Left lung (tissue), 10 donors: ENCODE results near the gene UBE3C. TPM values are rescaled to one million over a fixed set of nuclear protein-coding genes. Genes with fewer than 3 reads are reported as not detected.

ENCODE experiments used
- ATAC-seq: fragments of 200-7000 bp; cut with Tn5 transposase; one replicate; pipeline ENCODE4 v1.9.1; 2020; ENCODE audit warnings: moderate library complexity
- DNase-seq, 4 donors: peaks; one replicate each; pipeline ENCODE4 v3.0.0-alpha.2; 2013 to 2020
- H3K27ac ChIP-seq, 2 donors: fragments of 200-600 bp; sonication (generic) in 1 of 2; one replicate each; pipeline versions ENCODE4 v1.5.0 to v1.8.0; 2020 to 2021
- H3K27me3 ChIP-seq, 2 donors: fragments of 200-600 bp; sonication (generic) in 1 of 2; one replicate each; pipeline versions ENCODE4 v1.5.0 to v1.8.0; 2020 to 2021
- H3K36me3 ChIP-seq, 2 donors: fragments of 200-600 bp; sonication (generic) in 1 of 2; one replicate each; pipeline versions ENCODE4 v1.5.0 to v1.8.0; 2020 to 2021
- H3K4me1 ChIP-seq, 2 donors: fragments of 200-600 bp; one replicate each; pipeline ENCODE4 v1.8.0; 2021
- H3K4me3 ChIP-seq, 2 donors: fragments of 200-600 bp; sonication (generic) in 1 of 2; one replicate each; pipeline versions ENCODE4 v1.5.0 to v1.8.0; 2020 to 2021; ENCODE audit warnings: mild to moderate bottlenecking in 1 of 2
- H3K9me3 ChIP-seq, 2 donors: fragments of 200-600 bp; sonication (generic) in 1 of 2; one replicate each; pipeline versions ENCODE4 v1.5.0 to v1.8.0; 2020 to 2021
- CTCF ChIP-seq, 2 donors: fragments of 200-600 bp; sonication (generic) in 1 of 2; IDR thresholded peaks; one replicate each; pipeline versions ENCODE4 v1.5.0 to v1.8.0; 2021; ENCODE audit warnings: antibody characterized with exemption in 2 of 2
- intact Hi-C, 2 donors: fragments of 100-400 bp; cut with DNase I; formaldehyde crosslinking; loops; one replicate each; pipeline versions ENCODE4 v1.11.2 to v1.14.2; 2022
- polyA plus RNA-seq, 6 donors: library from polyadenylated mRNA; unstranded; fragments of 120-200 nt; gene quantifications; one replicate each; pipeline ENCODE4 v1.2.1, GENCODE V29; 2013; ENCODE audit not compliant: insufficient read length in 6 of 6
- total RNA-seq, 2 donors: library from RNA; stranded (reverse); fragmentation: NEBNext Ultra II Directional; extraction: Animal tissue kit (Norgen Biotek cat#: 25700); gene quantifications; one replicate each; pipeline ENCODE4 v1.2.1, GENCODE V29; 2021
- donor health status: DM: no; HTN: yes; CAD: no.
- donor health status: DM: no; HTN: no; CAD: no.

UBE3C gene
- total and polyA plus RNA-seq, 8 donors: 38.4 to 68.9 (median 43.8) TPM

GRCh38 chr7:157291404-157292080, 152.8 kb downstream of the UBE3C start:
- Histone ChIP-seq H3K27ac (no peak overlapping the region), H3K4me1 (no peaks in the 10 kb centered on the region), H3K4me3 (no peak overlapping the region), H3K27me3 (peaks cover 0 to 8% of the 10 kb centered on the region in 2 donors), H3K36me3 (no peaks in the 10 kb centered on the region), H3K9me3 (no peaks in the 10 kb centered on the region)
- DNase-seq (no peak), ATAC-seq (no peak)
- intact Hi-C loops: no loop called here
- no peak for TF ChIP-seq CTCF (IDR thresholded peaks at IDR 0.05)

- no peak for ATAC-seq
Observed at GRCh38 chr7:157292258-157292657, 153.5 kb downstream of the UBE3C start.

GRCh38 chr7:157292770-157293412, 154.2 kb downstream of the UBE3C start:
- Histone ChIP-seq H3K27ac (no peak overlapping the region), H3K36me3 (no peaks in the 10 kb centered on the region), H3K4me3 (no peak overlapping the region), H3K27me3 (peaks cover 0 to 8% of the 10 kb centered on the region in 2 donors), H3K9me3 (no peaks in the 10 kb centered on the region), H3K4me1 (no peaks in the 10 kb centered on the region)
- peak; percentile 78 for ATAC-seq
- TF ChIP-seq CTCF (IDR thresholded peaks at IDR 0.05): no peak
- peak in 1 of 4 donors; percentile 82 for DNase-seq
- intact Hi-C loops: no loop called here

More at GRCh38 chr7:157292258-157292657, 153.5 kb downstream of the UBE3C start:
- no peak overlapping the region for H3K27ac ChIP-seq
- no peaks in the 10 kb centered on the region for H3K9me3 ChIP-seq
- TF ChIP-seq CTCF (IDR thresholded peaks at IDR 0.05): no peak
- no peak for DNase-seq
- no peaks in the 10 kb centered on the region for H3K36me3 ChIP-seq
- H3K4me1 ChIP-seq: no peaks in the 10 kb centered on the region
- peaks cover 0 to 8% of the 10 kb centered on the region in 2 donors for H3K27me3 ChIP-seq
- H3K4me3 ChIP-seq: no peak overlapping the region
- intact Hi-C loops: no loop called here

DNA sequence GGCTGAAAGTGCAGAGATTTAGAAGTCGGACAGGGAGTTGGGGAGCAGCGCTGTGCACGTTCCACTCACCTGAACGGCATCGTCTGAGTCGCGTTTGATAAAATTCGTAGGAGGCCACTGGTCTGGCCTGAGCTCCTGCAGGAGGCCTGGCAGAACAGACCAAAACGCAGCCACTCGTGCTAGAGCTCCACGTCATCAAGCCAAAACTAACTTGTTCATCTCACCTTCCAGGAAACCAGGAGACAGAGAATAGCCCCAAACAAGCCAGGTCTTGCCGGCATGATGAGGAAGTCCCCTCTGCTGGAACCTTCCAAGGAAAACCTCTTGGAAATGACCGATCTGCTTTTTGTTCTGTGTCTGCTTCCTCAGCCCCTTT, 154.7 kb downstream of the UBE3C start:
- Histone ChIP-seq H3K4me3 (no peak overlapping the region), H3K9me3 (no peaks in the 10 kb centered on the region), H3K36me3 (no peaks in the 10 kb centered on the region), H3K4me1 (no peaks in the 10 kb centered on the region), H3K27ac (no peak overlapping the region), H3K27me3 (peaks cover 0 to 8% of the 10 kb centered on the region in 2 donors)
- DNase-seq (no peak), ATAC-seq (no peak)
- TF ChIP-seq CTCF (IDR thresholded peaks at IDR 0.05): no peak
- intact Hi-C loops: no loop called here

- intact Hi-C loops: no loop called here
- ATAC-seq: no peak
- H3K27me3 ChIP-seq: peaks cover 0 to 8% of the 10 kb centered on the region in 2 donors
Observed at GRCh38 chr7:157294773-157295172, 156.0 kb downstream of the UBE3C start.

More at GRCh38 chr7:157294773-157295172, 156.0 kb downstream of the UBE3C start:
- Histone ChIP-seq H3K36me3 (no peaks in the 10 kb centered on the region), H3K27ac (no peak overlapping the region), H3K9me3 (no peaks in the 10 kb centered on the region), H3K4me1 (peaks cover 0 to under 1% of the 10 kb centered on the region in 2 donors), H3K4me3 (no peak overlapping the region)
- no peak for DNase-seq
- no peak for TF ChIP-seq CTCF (IDR thresholded peaks at IDR 0.05)
